K562 (cell line): ENCODE results near the gene SPAG17. TPM values are rescaled to one million over a fixed set of nuclear protein-coding genes. Genes with fewer than 3 reads are reported as not detected.

Experiments
- ATAC-seq: fragments of 200-7000 bp; cut with Tn5 transposase; 3 replicates; pipeline ENCODE4 v1.9.1; 2020; ENCODE audit warnings: moderate library complexity
- BruUV-seq: library from RNA; stranded (reverse); fragments of 400-500 nt; replicated peaks from 2 replicates; lab custom pipeline; 2021; lab: Mats Ljungman, UMichigan
- CTCF ChIA-PET: fragments of 300-600 bp; formaldehyde crosslinking; extraction: SDS; loops from one replicate; lab custom pipeline; 2021; ENCODE audit warnings: low intra/inter-chr PET ratio; lab: Yijun Ruan, JAX
- POLR2A ChIA-PET: fragments of 300-600, 350-650 bp; sonication (Branson Sonifier 250); formaldehyde crosslinking; extraction: SDS; loops from one replicate; lab custom pipeline; 2021; ENCODE audit warnings: antibody characterized with exemption, inconsistent platforms; lab: Yijun Ruan, JAX
- DNase-seq, 4 experiments: peaks; one replicate each; pipeline versions ENCODE4 v3.0.0 to v3.0.0-alpha.2; 2011 to 2018; ENCODE audit warnings: low spot score in 3 of 4, mixed read lengths in 3 of 4; ENCODE audit errors: extremely low read depth in 1 of 4
- FAIRE-seq: peaks from 2 replicates; lab custom pipeline; 2011; peaks lifted over from hg19 to GRCh38; lab: Jason Lieb, UNC
- H2AFZ ChIP-seq: 2 replicates; pipeline ENCODE4 v1.6.0; 2011; ENCODE audit warnings: low read depth, low read length, control low read depth, inconsistent platforms
- H3K27ac ChIP-seq: fragments of 200-600 bp; 3 replicates; pipeline ENCODE4 v1.8.0; 2011; ENCODE audit warnings: low read depth, mild to moderate bottlenecking, control low read depth, inconsistent platforms, low read length, moderate library complexity, mixed read lengths; ENCODE audit errors: extremely low read depth
- H3K27me3 ChIP-seq, 2 experiments: fragments of 300-600 bp in 1 of 2; 2 replicates in 1 of 2; 3 replicates in 1 of 2; pipeline versions ENCODE4 v1.6.0 to v1.8.0; 2011; ENCODE audit warnings: inconsistent platforms in 2 of 2, low read length in 2 of 2, mild to moderate bottlenecking in 1 of 2, mixed read lengths in 1 of 2, moderate library complexity in 1 of 2; ENCODE audit not compliant: control insufficient read depth in 2 of 2, insufficient read depth in 2 of 2
- H3K36me3 ChIP-seq: fragments of 300-600 bp; 3 replicates; pipeline ENCODE4 v1.8.0; 2011; ENCODE audit warnings: mild to moderate bottlenecking, low read length, inconsistent platforms; ENCODE audit not compliant: control insufficient read depth, insufficient read depth
- H3K4me1 ChIP-seq, 2 experiments: fragments of 200-600 bp in 1 of 2; replicated peaks in 1 of 2; 2 replicates in 1 of 2; 3 replicates in 1 of 2; pipeline versions ENCODE4 v1.5.1 to v1.8.0; 2011; ENCODE audit warnings: inconsistent platforms in 2 of 2, low read length in 2 of 2, mild to moderate bottlenecking in 1 of 2, mixed read lengths in 1 of 2, moderate library complexity in 1 of 2; ENCODE audit not compliant: control insufficient read depth in 2 of 2, insufficient read depth in 2 of 2
- H3K4me2 ChIP-seq: 2 replicates; pipeline ENCODE4 v1.6.1; 2011; ENCODE audit warnings: low read length, control low read depth, inconsistent platforms, mixed read lengths; ENCODE audit not compliant: insufficient read depth
- H3K4me3 ChIP-seq: fragments of 200-600 bp; sonication (generic), shearing (Covaris generic); 2 replicates; pipeline ENCODE4 v1.5.1; 2016; ENCODE audit warnings: control low read depth, inconsistent platforms
- H3K79me2 ChIP-seq: fragments of 200-600 bp; 3 replicates; pipeline ENCODE4 v1.8.0; 2011; ENCODE audit warnings: low read length, inconsistent platforms; ENCODE audit not compliant: control insufficient read depth, insufficient read depth
- H3K9ac ChIP-seq, 2 experiments: 2 replicates each; pipeline versions ENCODE4 v1.6.0 to v1.6.1; 2011; ENCODE audit warnings: low read depth in 2 of 2, low read length in 2 of 2, control low read depth in 1 of 2, inconsistent platforms in 1 of 2, mild to moderate bottlenecking in 1 of 2, mixed read lengths in 1 of 2; ENCODE audit not compliant: insufficient read depth in 1 of 2
- H3K9me1 ChIP-seq: one replicate; pipeline ENCODE4 v1.6.0; 2011; ENCODE audit warnings: inconsistent platforms, mild to moderate bottlenecking, low read length, moderate library complexity; ENCODE audit not compliant: control insufficient read depth, insufficient read depth
- H3K9me3 ChIP-seq: replicated peaks from 2 replicates; pipeline ENCODE4 v1.5.1; 2011; ENCODE audit warnings: low read depth, low read length, inconsistent platforms; ENCODE audit not compliant: control insufficient read depth, insufficient read depth
- H4K20me1 ChIP-seq: replicated peaks from 2 replicates; pipeline ENCODE4 v1.6.1; 2011; ENCODE audit warnings: low read length, inconsistent platforms, mixed read lengths; ENCODE audit not compliant: control insufficient read depth, insufficient read depth
- IRF2 ChIP-seq: sonication (generic); formaldehyde crosslinking; IDR thresholded peaks from 2 replicates; pipeline ENCODE4 v1.8.1; 2022; ENCODE audit warnings: mild to moderate bottlenecking, missing genetic modification reagents
- JUN ChIP-seq, 2 experiments: sonication (generic) in 1 of 2; formaldehyde crosslinking in 1 of 2; IDR thresholded peaks; 2 replicates each; pipeline versions ENCODE4 v1.6.1 to v1.8.0; 2012 to 2022; ENCODE audit warnings: borderline replicate concordance in 2 of 2, mild to moderate bottlenecking in 2 of 2, improper control_type of control experiment in 1 of 2, low read depth in 1 of 2, low read length in 1 of 2, missing genetic modification reagents in 1 of 2
- NR4A1 ChIP-seq, 2 experiments: fragments of 250-450 bp in 1 of 2; fragments of 450-650 bp in 1 of 2; sonication (Bioruptor Pico) in 1 of 2; IDR thresholded peaks; 2 replicates each; pipeline versions ENCODE4 v1.4.0 to v1.6.1; 2016 to 2020; ENCODE audit warnings: mild to moderate bottlenecking in 2 of 2, missing compliant biosample characterization in 1 of 2, missing genetic modification characterization in 1 of 2, moderate library complexity in 1 of 2
- PCBP2 ChIP-seq: fragments of 200-400 bp; formaldehyde crosslinking; IDR thresholded peaks from 2 replicates; pipeline ENCODE4 v1.6.1; 2018; ENCODE audit warnings: low read length, low read depth, mild to moderate bottlenecking, moderate library complexity; ENCODE audit not compliant: poor library complexity, severe bottlenecking
- SMAD2 ChIP-seq: fragments of 150-350 bp; IDR thresholded peaks from 2 replicates; pipeline ENCODE4 v1.6.1; 2014; ENCODE audit warnings: low read depth, mild to moderate bottlenecking, low read length
- WGBS: fragments of 100-300 bp; shearing (Covaris generic); methylation state at CpG from one replicate; pipeline ENCODE4 v1.1.6; 2016; ENCODE audit warnings: low coverage, mixed read lengths; ENCODE audit not compliant: insufficient coverage; ENCODE audit errors: missing lambda C conversion rate; 5-methylcytosine and 5-hydroxymethylcytosine counted together
- in situ Hi-C: fragments of 300-500 bp; cut with MboI; formaldehyde crosslinking; loops from 4 replicates; pipeline ENCODE4 v1.15.0; 2018; ENCODE audit warnings: inconsistent platforms, mixed read lengths
- intact Hi-C: fragments of 100-400 bp; cut with micrococcal nuclease; formaldehyde crosslinking; loops from 2 replicates; pipeline ENCODE4 v1.14.2; 2022
- polyA plus RNA-seq, 8 experiments: library from polyadenylated mRNA; depleted of rRNA in 4 of 8; stranded (reverse) in 5 of 8; unstranded in 3 of 8; fragments of >200 nt; fragmentation: Nextera tagmentation in 2 of 8; fragmentation: Illumina TruSeq in 1 of 8; extraction: Ambion mirVana in 2 of 8; extraction: Trizol in 1 of 8; gene quantifications; 2 replicates each; pipeline versions ENCODE4 v1.2.1 to v1.2.3, GENCODE V29; 2011 to 2014; ENCODE audit warnings: inconsistent platforms in 1 of 8, missing spikeins in 1 of 8
- total RNA-seq, 7 experiments: library from RNA; depleted of rRNA in 6 of 7; stranded (reverse); fragments of >200 nt in 6 of 7; fragmentation: Illumina TruSeq in 2 of 7; extraction: Trizol in 2 of 7; gene quantifications; 2 replicates each; pipeline versions ENCODE4 v1.2.1 to v1.2.3, GENCODE V29; 2011 to 2021; ENCODE audit warnings: low replicate concordance in 1 of 7
- TF ChIP-seq, protein P1 (sequence below): IDR thresholded peaks from 2 replicates; pipeline ENCODE4 v1.6.1; 2014; ENCODE audit warnings: antibody characterized with exemption
- TF ChIP-seq, protein P2 (sequence below), 2 experiments: IDR thresholded peaks; 2 replicates each; pipeline ENCODE4 v1.6.1; 2012; ENCODE audit warnings: improper control_type of control experiment in 2 of 2, low read depth in 2 of 2, low read length in 2 of 2, borderline replicate concordance in 1 of 2
- TF ChIP-seq, protein P3 (sequence below): fragments of 450-650 bp; IDR thresholded peaks from 2 replicates; pipeline ENCODE4 v1.7.0; 2016; ENCODE audit warnings: borderline replicate concordance

SPAG17 gene
- total and polyA plus RNA-seq, 9 of the 15 experiments (the other 6 are each of a cell fraction or from before 2014, with no cell fraction given): 0.07 to 2.1 (median 1.5) TPM

DNA sequence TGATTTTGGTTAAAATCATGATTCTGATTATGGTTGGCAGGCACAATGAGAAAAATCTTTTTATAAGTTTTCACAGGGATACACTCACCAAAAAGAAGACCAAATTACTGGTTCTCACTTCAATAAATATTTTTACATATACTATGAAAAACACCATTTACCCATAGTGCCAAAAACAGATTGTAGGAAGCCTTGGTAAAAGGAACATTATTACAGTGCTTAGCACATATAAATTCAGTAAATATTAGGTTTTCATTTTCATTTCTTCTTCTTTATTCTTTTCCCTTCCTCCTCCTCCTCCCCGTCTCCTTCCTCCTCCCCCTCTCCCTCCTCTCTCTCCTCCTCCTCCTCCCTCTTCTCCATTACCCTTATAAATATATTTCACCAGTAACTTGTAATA is 15.8 kb upstream of the SPAG17 start:
- ATAC-seq: no peak
- no peaks in the 10 kb centered on the region for H4K20me1 ChIP-seq
- ChIA-PET POLR2A (no interaction called here), CTCF (no interaction called here)
- H3K27ac ChIP-seq: no peak overlapping the region
- no peak for FAIRE-seq
- in situ Hi-C loops: no loop called here
- H2AFZ ChIP-seq: no peak overlapping the region
- no peak overlapping the region for H3K4me2 ChIP-seq
- H3K4me3 ChIP-seq: no peak overlapping the region
- WGBS: 9% methylated on average over 1 of the region's 1 CpG
- TF ChIP-seq NR4A1 (CRISPR knock-in tag; IDR thresholded peaks at IDR 0.05) (no peak), NR4A1 (tag; IDR thresholded peaks at IDR 0.05) (no peak), PCBP2 (peak; percentile 66)
- H3K9ac ChIP-seq: no peak overlapping the region
- no peaks in the 10 kb centered on the region; the same call in 1 of the 2 replicates for H3K9me3 ChIP-seq
- H3K27me3 ChIP-seq: no peaks in the 10 kb centered on the region; a peak in 1 of 5 replicates
- H3K9me1 ChIP-seq: no peaks in the 10 kb centered on the region
- no peaks in the 10 kb centered on the region for H3K4me1 ChIP-seq
- DNase-seq: no peak
- H3K36me3 ChIP-seq: no peaks in the 10 kb centered on the region
- intact Hi-C loops: no loop called here
- no peaks in the 10 kb centered on the region for H3K79me2 ChIP-seq
- BruUV-seq: no TSS peak

DNA sequence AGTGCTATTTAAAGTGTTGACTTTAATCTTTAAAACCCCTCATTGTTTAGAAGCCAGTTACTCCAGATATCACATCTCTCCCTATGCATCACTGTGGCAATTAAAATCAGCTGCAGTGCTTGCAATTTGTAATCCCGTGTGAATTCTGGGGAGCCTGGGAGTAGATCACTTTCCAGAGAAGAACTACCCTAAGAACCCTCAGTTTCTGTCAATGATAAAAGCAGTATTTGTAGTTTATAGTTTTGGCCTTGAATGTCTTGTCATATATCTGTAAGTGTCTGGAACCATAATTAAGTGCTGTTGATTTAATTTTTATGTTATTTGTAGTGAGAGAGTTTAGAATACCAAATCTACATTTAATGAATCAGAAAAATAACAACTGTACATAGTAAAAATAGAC is 5.5 kb upstream of the SPAG17 start:
- Histone ChIP-seq H3K79me2 (no peaks in the 10 kb centered on the region), H2AFZ (no peak overlapping the region), H3K4me1 (peaks cover 0 to 7% of the 10 kb centered on the region in 2 experiments; a peak in 3 of 5 replicates), H4K20me1 (no peaks in the 10 kb centered on the region), H3K36me3 (no peaks in the 10 kb centered on the region), H3K4me3 (no peak overlapping the region), H3K9ac (no peak overlapping the region), H3K27ac (no peak overlapping the region), H3K9me1 (no peaks in the 10 kb centered on the region), H3K9me3 (no peaks in the 10 kb centered on the region), H3K4me2 (no peak overlapping the region), H3K27me3 (no peaks in the 10 kb centered on the region)
- 0% methylated on average over 1 of the region's 1 CpG for WGBS
- intact Hi-C loops: no loop called here
- ATAC-seq: no peak
- CTCF ChIA-PET: no interaction called here
- POLR2A ChIA-PET: no interaction called here
- DNase-seq: no peak
- TF ChIP-seq, protein P1, sequence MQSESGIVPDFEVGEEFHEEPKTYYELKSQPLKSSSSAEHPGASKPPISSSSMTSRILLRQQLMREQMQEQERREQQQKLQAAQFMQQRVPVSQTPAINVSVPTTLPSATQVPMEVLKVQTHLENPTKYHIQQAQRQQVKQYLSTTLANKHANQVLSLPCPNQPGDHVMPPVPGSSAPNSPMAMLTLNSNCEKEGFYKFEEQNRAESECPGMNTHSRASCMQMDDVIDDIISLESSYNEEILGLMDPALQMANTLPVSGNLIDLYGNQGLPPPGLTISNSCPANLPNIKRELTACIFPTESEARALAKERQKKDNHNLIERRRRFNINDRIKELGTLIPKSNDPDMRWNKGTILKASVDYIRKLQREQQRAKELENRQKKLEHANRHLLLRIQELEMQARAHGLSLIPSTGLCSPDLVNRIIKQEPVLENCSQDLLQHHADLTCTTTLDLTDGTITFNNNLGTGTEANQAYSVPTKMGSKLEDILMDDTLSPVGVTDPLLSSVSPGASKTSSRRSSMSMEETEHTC: no peak
- TF ChIP-seq, protein P2, sequence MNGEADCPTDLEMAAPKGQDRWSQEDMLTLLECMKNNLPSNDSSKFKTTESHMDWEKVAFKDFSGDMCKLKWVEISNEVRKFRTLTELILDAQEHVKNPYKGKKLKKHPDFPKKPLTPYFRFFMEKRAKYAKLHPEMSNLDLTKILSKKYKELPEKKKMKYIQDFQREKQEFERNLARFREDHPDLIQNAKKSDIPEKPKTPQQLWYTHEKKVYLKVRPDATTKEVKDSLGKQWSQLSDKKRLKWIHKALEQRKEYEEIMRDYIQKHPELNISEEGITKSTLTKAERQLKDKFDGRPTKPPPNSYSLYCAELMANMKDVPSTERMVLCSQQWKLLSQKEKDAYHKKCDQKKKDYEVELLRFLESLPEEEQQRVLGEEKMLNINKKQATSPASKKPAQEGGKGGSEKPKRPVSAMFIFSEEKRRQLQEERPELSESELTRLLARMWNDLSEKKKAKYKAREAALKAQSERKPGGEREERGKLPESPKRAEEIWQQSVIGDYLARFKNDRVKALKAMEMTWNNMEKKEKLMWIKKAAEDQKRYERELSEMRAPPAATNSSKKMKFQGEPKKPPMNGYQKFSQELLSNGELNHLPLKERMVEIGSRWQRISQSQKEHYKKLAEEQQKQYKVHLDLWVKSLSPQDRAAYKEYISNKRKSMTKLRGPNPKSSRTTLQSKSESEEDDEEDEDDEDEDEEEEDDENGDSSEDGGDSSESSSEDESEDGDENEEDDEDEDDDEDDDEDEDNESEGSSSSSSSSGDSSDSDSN (IDR thresholded peaks at IDR 0.05; ENCODE audit: borderline replicate concordance in 1 of 2, low read depth in 2 of 2, low read length in 2 of 2): no peak
- TF ChIP-seq, protein P3, sequence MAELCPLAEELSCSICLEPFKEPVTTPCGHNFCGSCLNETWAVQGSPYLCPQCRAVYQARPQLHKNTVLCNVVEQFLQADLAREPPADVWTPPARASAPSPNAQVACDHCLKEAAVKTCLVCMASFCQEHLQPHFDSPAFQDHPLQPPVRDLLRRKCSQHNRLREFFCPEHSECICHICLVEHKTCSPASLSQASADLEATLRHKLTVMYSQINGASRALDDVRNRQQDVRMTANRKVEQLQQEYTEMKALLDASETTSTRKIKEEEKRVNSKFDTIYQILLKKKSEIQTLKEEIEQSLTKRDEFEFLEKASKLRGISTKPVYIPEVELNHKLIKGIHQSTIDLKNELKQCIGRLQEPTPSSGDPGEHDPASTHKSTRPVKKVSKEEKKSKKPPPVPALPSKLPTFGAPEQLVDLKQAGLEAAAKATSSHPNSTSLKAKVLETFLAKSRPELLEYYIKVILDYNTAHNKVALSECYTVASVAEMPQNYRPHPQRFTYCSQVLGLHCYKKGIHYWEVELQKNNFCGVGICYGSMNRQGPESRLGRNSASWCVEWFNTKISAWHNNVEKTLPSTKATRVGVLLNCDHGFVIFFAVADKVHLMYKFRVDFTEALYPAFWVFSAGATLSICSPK: no peak
- TF ChIP-seq IRF2 (no peak), JUN (IDR thresholded peaks at IDR 0.05; ENCODE audit: borderline replicate concordance, low read depth, low read length) (no peak), JUN (CRISPR knock-in tag; IDR thresholded peaks at IDR 0.05; ENCODE audit: borderline replicate concordance) (no peak), SMAD2 (no peak)
- FAIRE-seq: no peak
- no TSS peak for BruUV-seq
- in situ Hi-C loops: no loop called here
